Skin of body (tissue), 2 donors: ENCODE data around the gene CDCA5. TPM values are rescaled to one million over a fixed set of nuclear protein-coding genes. Genes with fewer than 3 reads are reported as not detected.

Source experiments
- DNase-seq: peaks from one replicate; lab custom pipeline; 2025; lab: John Stamatoyannopoulos, UW
- total RNA-seq: library from RNA; depleted of rRNA; stranded (reverse); fragments of >200 nt; gene quantifications from one replicate; pipeline ENCODE4 v1.2.3, GENCODE V29; 2014

CDCA5 gene
- total RNA-seq, 1 donor from 2014 or later: 4.1 TPM

DNA sequence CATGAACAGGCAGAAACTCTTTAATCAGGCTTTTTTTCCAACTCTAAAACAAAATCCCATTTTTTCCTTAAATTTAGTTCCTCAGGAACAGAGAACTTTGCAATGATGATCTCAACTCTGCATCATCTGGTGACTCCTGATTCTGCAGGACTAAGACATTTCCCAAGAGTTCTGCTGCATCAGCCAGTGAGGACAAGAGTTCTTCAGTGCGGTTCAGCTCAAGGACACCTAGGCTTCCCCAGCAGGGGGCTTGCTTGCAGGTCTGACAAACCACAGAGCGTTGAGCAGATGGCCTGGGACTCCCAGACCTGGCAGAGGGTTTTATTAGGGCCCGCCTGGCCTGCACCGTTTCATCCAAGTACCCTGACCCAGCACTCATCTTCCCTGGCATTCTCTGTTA lies 6.4 kb downstream of the CDCA5 start:
- no peak for DNase-seq

DNA sequence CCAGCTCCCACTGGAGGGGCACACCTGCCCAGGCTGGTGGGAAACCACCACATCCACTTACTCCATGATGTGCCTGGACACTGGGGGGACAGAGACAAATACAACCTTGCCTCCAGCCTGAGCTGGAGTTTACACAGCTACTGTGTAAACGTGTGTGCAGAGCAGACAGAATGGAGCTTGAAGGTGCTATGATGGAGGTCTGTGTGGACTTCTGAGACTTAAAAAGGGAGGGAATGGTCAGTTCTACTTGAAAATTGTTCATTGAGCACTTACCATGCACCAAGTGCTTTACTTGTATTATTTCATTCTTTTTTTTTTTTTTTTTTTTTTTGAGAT lies 11.2 kb downstream of the CDCA5 start:
- DNase-seq: no peak

DNA sequence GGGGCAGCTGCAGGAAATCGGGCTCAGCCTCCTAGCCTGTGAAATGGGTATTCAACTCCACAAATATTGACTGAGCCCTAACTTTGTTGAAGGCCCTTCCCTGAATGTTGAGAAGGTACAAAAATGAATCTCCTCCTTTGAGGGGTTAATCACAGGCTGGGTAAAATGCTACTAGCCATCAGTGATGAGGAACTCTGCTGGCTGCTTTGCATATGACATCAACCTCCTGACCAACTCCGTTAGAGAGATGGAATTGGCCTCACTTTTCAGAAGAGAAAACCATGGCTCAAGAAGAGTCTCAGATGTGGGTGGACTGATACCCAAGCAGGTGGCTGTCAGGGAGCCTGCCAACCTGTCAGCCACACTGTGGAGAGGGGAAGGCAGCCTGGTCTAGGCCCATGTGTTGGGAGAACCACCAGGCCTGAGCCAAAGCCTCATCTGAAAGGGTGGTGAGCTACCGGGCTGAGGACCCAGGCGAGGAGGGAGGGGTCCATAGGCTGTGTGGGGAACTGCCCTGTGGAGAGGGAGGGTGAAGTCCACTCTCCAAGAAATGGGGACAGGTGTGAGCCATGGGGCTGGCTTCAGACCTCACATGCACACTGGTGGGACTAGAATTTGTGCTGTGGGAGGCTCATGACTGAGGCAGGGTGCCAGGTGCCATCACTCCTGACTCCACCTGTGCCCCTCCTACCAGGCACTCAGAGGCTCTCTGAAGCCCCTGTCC lies 11.8 kb downstream of the CDCA5 start:
- no peak for DNase-seq

DNA sequence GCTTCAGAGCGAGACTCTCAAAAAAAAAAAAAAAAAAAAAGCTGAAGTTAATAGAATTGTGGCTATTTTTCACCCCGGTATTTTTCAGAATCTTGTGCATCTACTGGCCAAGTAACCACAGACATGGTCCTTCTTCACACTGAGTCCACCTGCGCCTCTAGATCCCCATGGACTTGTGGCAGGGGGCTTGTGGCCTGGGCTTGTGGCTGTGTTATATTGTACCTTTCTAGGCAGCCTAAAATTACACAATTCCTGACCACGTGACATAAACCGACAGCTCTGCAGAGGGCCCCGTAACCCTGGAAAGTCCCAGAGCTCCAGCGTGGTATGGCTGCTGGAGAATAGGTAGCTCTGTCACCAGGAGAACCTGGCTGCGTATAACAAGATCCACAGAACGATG lies 14.6 kb downstream of the CDCA5 start:
- DNase-seq: no peak

DNA sequence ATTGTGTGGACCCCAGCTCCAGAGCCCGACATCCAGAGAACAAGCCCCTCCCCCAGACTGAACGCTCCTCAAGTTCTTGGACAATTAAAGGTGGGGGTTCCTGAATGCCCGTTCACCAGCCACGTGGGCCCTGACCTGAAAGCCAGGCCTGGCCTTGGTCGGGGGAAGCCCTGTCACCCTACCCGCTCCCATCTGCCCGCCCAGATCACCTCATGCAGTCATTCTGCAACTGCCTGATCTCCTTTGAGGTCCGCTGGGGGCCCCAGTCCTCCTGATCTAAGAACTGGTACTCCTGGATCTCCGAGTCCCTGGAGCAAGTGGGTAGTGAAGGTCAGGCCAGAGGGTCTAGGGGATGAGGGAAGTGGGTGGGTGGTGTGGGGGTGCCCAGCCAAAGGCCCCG lies 16.4 kb downstream of the CDCA5 start:
- no peak for DNase-seq

DNA sequence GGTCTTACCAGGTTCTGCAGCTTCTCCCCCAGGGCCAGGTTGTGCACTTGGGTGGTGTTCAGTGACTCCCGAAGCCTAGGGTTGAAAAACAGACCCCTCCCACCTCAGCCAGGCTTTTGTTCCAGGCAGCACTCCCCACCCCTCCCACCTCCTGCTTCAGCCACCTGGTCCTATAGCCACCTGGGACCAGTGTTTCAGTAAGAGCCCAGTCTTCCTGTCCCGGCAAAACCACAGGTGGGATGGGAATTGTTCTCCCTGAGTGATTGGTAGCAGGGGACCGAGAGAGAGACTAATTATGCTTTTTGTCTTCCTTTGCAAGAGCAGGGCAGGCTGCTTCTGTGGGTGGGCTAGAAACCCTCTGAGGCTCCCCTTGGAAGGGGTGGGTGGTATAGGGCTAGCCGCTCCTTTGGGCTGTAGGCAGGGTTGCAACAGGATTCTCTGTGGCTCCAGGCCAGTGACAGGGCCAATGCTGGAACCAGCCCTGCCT lies 17.0 kb downstream of the CDCA5 start:
- no peak for DNase-seq

DNA sequence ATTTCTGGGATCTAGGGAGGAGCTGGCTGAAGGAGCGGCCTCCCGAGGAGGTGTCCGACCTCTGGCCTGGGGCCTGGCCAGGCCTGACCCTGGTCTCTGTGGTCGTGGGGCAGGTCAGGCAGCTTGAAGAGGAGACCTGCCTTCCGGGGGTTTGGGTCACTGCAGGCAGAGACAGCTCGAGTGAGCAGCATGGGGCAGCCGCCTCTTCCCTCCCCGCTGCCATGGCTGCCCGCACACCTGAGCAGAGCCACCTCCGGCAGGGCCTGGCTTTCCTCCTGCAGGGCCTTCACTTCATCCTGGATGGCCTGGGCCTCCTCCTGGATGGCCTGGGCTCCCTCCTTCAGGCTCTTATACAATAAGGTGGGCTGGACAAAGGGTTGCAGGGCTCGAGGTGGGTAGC lies 17.5 kb downstream of the CDCA5 start:
- no peak for DNase-seq

DNA sequence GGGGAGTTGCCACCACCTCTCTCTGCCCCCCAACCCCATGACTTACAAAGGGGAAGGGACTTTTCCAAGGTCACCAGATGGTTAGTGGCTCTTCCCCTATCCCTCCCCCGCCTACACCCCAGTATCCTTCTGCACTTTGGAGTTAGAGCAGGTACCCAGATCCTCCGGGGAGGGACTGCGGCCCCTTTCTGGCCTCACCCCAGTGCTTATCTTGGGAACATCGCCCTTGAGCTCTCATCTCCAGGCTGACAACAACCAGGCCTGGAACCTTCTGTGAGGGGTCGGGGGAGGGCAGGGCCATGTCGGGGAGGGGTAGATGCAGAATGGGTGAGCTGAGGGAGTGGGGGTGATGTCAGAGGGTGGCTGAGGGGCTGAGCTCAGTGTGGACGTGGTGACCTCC lies 18.0 kb downstream of the CDCA5 start:
- no peak for DNase-seq

DNA sequence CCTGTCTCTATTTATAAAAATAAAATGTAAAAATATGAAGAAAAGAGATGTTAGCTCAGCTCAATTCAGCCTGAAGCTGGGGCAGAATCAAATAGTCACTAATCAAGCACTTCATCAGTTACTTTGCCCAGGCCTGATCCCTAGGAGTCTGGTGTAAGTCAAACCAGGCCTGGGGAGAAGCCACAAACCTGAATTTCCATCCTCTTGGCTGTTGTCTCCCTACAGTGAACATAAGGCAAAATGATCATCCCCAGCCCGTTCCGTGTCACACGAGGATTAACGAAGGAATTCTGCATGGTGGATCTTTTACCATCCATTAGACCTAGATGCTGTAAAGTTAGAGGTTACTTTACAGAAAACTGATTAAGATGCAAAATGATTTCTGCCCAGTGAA lies 19.0 kb downstream of the CDCA5 start:
- DNase-seq: no peak

DNA sequence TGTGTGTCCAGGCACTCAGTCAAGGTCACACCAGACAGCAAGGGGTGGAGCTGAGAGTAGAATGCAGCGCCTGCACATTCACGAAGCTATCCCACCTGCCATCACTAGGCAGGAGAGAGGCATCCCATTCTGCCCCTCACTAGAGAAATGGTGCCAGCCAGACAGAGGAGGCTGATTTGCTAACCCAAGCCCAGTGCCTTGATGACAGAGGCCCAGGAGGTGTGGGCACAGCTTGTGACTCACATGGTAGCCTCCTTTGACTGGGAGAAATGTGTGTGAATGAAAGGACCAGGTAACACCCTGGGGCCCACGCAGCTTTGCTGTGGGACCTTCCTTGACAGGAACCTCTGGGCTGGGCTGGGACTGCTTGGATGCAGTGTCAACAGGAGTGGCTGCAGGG lies 20.3 kb downstream of the CDCA5 start:
- DNase-seq: no peak

DNA sequence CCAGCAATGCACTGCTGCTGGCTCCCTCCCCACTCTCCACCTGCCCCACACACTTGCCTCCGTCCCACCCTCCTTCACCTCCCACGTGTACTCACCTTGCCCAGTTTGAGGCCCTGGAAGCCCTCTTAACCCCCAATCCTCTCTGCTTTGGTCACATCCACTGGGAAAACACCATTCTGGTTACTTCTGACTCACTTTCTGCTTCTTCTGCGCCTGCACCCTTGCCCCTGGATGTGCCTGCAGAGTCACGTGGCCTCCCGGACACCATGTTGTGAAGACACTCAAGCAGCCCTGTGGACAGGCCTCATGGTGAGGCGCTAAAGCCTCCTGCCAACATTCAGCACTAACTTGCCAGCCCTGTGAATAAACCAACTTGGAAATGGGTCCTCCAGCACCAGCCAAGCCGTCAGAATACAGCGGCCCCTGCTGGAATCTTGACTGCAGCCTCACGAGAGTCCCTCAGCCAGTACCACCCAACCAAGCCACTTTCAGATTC lies 22.9 kb downstream of the CDCA5 start:
- DNase-seq: no peak

DNA sequence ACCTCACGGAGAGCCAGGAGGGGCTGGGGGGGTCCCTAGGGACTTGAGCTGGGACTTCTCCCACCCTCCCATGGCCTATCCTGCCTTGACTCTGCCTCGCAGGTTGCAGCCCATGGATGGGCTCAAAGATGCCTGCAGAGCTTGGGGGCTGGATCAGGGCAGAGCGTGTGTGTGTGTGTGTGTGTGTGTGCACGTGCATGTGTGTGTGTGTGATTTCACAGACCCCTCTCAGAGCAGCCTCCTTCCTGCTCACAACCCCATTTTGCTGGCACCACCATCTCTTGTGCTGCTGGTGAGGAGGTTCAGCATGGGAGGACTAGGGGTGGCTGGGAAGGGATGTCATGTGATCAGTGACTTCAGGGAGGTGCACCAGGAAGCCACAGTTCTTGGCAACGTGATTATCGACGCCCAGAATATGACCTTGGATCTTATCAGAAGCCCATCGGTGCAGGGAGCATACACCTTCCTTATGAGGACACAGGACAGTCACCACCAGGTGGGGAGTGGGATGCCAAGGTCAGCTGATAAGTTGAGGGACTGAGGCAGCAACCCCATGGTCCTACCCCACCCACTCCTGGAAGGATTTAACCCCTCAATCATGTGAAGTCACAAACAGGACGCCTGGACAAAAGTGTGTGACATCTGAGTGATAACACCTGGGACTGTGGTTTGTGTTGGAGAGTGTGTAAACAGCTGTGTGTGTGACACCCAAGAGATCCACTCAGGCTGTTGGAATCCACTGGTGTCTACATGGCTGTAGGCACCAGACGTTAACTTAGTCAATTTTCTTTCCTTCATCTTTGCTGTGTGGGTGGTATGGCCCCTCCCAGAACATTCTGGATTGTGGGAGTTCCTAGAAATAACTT lies 23.6 kb downstream of the CDCA5 start:
- no peak for DNase-seq

DNA sequence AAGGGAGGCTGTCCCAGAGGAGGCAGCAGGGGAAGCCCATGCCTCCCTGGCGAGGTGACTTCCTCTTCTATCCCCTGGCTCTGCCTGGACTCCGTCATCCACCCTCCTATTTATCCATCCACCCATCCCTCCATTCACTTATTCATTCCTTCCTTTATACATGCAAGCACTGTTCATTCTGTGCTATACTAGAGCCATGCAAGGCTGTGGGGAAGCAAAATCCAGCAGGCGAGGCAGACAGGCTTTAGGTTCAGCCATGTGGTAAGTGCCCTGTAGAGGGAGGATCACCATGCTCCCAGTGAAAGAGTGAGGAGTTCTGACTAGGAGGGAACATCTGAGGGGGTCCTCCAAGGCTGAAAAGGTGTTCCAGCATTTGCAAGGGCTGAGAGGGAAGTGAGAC lies 24.3 kb downstream of the CDCA5 start:
- no peak for DNase-seq

DNA sequence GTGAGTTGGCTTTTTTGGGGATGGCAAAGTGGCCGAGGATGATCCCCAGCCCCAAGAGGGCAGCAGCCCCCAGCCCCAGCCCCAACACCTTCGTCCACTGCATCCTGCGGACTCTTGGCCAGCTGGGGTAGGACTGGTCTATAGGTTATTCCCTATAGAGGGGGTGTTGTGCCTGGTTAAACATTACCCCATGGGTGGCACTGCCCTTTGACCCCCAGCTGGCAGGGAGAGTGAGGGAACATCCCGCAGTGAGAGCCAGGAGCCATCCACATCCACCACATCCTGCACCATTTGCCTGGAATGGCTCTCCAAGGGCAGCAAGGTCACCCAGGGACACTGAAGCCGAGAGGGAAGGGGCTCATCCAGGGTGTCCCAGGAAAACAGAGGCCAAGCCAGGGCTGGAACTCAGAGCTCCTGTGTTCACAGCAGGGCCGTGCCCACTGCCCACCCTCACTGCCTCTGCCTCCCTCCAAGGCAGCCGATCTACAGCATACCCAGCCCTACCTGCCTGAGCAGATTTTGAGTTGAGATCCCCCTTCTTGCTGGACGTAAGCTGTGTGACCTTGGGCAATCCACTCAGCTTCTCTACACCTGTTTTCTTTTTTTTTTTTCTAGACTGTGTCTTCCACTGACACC lies 25.3 kb downstream of the CDCA5 start, which contains the start of gene NAALADL1:
Gene NAALADL1 (minus strand): TSS at position 135 of the 636 bp plus-strand sequence. CDS start 32 bp downstream, at position 103.
- no peak for DNase-seq

DNA sequence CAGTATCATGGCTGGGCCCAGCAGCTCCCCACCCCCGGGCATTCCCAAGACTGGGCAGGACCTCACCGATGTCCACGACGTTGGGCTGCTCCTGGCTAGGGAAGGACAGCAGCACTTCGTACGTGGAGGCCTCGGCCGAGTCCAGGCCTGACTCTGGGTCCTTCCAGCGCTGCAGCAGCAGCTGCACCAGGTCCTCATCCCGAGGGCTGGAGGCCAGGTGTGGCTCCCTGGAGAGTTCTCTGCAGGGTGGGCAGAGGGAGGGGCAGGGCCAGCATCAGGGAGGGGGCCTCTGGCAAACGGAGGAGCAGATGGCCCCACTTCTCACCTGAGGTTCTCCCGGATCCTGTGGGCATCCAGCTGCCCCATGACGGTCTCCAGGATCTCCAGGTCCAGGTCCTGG lies 25.8 kb downstream of the CDCA5 start:
- no peak for DNase-seq

DNA sequence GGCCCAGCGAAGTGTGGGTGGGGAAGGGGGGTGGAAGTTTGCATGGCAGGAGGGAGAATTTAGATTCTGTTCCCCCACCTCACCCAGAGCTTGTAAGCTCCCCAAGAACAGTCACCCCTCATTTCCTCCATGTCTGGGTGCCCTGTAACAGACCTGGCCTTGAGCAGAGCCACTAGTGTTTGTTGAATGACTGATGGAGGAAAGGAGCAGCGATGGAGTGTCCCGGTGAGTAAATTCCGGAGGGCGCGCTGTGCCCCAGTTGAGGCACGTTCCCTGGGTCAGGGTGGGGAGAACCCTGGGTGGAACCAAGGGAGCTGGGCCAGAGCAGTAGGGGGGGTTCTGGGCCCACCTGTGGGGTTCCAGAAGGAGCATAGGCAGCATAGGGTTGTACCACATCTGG lies 26.3 kb downstream of the CDCA5 start:
- no peak for DNase-seq

DNA sequence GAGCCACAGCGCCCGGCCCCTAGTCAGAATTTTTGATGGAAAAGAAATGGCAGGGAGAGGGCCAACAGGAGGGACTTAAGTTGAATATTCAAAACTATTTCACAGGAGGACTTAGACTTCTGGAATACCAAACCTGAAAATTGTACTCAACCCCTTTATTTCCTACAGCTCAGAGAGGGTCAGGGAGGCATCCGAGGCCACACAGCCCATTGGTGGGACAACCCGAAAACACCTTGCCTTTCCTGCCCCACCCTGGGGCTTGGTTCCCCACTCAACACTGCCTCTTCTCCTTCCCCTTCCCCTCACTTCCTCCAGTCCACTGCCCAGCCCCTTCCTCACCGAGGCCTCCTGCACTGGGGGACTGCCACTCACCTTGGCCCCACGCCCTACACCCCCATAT lies 26.8 kb downstream of the CDCA5 start:
- no peak for DNase-seq

DNA sequence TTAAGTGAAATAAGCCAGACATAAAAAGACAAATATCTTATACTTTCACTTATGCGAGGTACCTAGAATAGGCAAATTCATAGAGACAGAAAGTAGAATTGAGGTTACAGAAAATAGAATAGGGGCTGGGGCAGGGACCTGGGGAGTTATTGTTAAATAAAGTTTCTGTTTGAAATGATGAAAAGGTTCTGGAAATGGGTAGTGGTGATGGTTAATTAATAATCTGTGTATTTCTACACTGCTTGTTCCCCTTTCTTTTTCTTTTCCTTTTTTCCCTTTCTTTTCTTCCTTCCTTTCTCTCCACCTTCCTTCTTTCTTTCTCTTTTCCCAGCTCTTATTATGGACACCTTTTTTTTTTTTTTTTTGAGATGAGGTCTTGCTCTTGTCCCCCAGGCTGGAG lies 28.3 kb downstream of the CDCA5 start:
- DNase-seq: no peak

DNA sequence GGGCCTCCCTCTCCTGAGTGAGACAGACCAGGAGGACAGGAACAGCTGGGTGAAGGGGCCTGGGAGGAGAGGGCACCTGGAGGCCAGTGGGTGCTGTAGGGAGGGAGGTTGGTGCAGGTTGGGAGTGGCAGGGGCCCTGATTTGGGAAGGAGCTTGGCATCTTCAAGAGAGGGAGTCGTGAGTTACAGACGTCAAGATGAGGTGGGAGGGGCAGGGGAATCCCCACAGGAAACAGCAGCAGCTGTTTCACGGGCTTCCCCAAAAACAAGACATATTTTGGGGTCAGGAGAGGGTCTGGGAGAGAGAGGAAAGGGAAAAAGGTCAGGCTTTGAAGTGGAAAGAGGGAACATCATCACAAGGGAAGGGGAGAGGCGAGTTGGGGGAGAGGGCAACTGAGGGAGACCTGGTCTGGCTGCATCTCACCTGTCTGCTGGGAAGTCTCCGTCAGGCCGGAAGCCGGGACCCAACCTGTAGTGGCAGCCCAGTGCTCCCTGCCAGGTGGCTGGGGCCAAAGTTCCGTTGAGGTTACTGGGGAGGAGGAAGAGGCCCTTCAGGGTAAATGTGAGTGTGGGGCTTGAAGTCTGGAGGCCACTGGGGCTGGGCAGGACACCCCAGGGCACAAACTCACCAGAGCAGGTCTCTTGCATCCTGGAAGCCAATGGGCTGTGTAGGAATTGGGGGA lies 29.9 kb downstream of the CDCA5 start:
- no peak for DNase-seq

DNA sequence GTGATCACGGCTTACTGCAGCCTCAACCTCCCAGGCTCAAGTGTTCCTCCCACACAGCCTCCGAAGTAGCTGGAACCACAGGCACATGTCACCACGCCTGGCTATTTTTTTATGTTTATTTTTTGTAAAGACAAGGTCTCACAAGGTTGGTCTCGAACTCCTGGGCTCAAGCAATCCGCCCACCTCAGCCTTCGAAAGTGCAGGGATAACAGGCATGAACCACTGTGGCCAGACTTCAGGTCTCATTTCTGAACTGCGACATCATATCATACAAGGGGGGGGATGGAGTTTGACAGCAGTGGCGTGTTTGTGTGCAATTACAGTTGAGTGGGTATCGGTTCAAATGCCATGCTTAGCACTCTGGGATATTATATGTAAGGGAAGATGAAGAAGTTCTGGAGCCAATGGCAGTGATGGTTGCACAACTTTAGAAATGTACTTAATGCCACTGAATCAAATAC lies 32.4 kb downstream of the CDCA5 start:
- no peak for DNase-seq
